GM21619 (cell line): ENCODE results near the gene ZFAND2A.
A peak's percentile ranks its signal among the peaks of the same experiment; 100 is the strongest.
"Not testable (repeated sequence)": the region's sequence is repeated elsewhere in the genome, so short reads cannot be mapped to it uniquely, and the experiment has no call there.

ENCODE experiments used
- ATAC-seq: cut with Tn5 transposase; IDR thresholded peaks from one replicate; pipeline ENCODE4 v1.9.1; 2021; ENCODE audit not compliant: unreplicated experiment

Gene ZFAND2A

GRCh38 chr7:1175967-1176851 is 16.2 kb upstream of the ZFAND2A start:
- ATAC-seq, result peak; percentile 59

GRCh38 chr7:1175597-1175966 is 15.6 kb upstream of the ZFAND2A start:
- no peak for ATAC-seq

- ATAC-seq, result no peak
Measured at GRCh38 chr7:1174881-1175596, 15.0 kb upstream of the ZFAND2A start.

GRCh38 chr7:1174002-1174401 is 14.0 kb upstream of the ZFAND2A start:
- no peak for ATAC-seq

- ATAC-seq, result no peak
Measured at GRCh38 chr7:1172666-1173523, 12.9 kb upstream of the ZFAND2A start.

GRCh38 chr7:1171516-1171915 is 11.5 kb upstream of the ZFAND2A start:
- not testable (repeated sequence) for ATAC-seq

- ATAC-seq, result no peak
Measured at GRCh38 chr7:1170741-1171501, 10.9 kb upstream of the ZFAND2A start.

- peak; percentile 72 for ATAC-seq
Measured at GRCh38 chr7:1169409-1170368, 9.7 kb upstream of the ZFAND2A start.

- no peak for ATAC-seq
Measured at GRCh38 chr7:1168422-1168821, 8.4 kb upstream of the ZFAND2A start.

- ATAC-seq, result no peak
Measured at GRCh38 chr7:1164436-1164835, 4.4 kb upstream of the ZFAND2A start.

- no peak for ATAC-seq
Measured at GRCh38 chr7:1163121-1163520, 3.1 kb upstream of the ZFAND2A start.

- peak; percentile 24 for ATAC-seq
Measured at GRCh38 chr7:1160670-1161021, 650 bp upstream of the ZFAND2A start.

GRCh38 chr7:1159231-1159630 is 765 bp downstream of the ZFAND2A start:
- ATAC-seq, result not testable (repeated sequence)

GRCh38 chr7:1158203-1159126 is 1.5 kb downstream of the ZFAND2A start:
- ATAC-seq, result no peak

GRCh38 chr7:1156782-1157535 is 3.0 kb downstream of the ZFAND2A start:
- ATAC-seq, result no peak

- ATAC-seq, result not testable (repeated sequence)
Measured at GRCh38 chr7:1155818-1156781, 3.9 kb downstream of the ZFAND2A start.
